H9 (cell line): Measurements from ENCODE around the gene CEP55. TPM values are rescaled to one million over a fixed set of nuclear protein-coding genes. Genes with fewer than 3 reads are reported as not detected.

ENCODE experiments used
- DNase-seq: peaks from one replicate; pipeline ENCODE4 v3.0.0-alpha.2; 2017
- H2AFZ ChIP-seq: one replicate; pipeline ENCODE4 v1.6.1; 2013; ENCODE audit warnings: mild to moderate bottlenecking, low read length, control low read depth, moderate library complexity
- H2AK5ac ChIP-seq: 2 replicates; pipeline ENCODE4 v1.6.1; 2013; ENCODE audit warnings: low read length, control low read depth, mixed read lengths; ENCODE audit not compliant: insufficient read length
- H2BK120ac ChIP-seq: one replicate; pipeline ENCODE4 v1.6.1; 2013; ENCODE audit warnings: low read depth, mild to moderate bottlenecking, low read length, control low read depth, inconsistent platforms; ENCODE audit not compliant: poor library complexity, severe bottlenecking
- H2BK12ac ChIP-seq: 2 replicates; pipeline ENCODE4 v1.6.1; 2013; ENCODE audit warnings: low read length, control low read depth, mixed read lengths, low read depth; ENCODE audit not compliant: insufficient read length
- H2BK15ac ChIP-seq: 2 replicates; pipeline ENCODE4 v1.6.1; 2013; ENCODE audit warnings: low read depth, low read length, control low read depth
- H2BK20ac ChIP-seq: one replicate; pipeline ENCODE4 v1.6.1; 2013; ENCODE audit warnings: low read depth, mild to moderate bottlenecking, low read length, control low read depth, inconsistent platforms; ENCODE audit not compliant: poor library complexity, severe bottlenecking
- H2BK5ac ChIP-seq: 2 replicates; pipeline ENCODE4 v1.6.1; 2013; ENCODE audit warnings: low read length, control low read depth, mixed read lengths; ENCODE audit not compliant: insufficient read length
- H3K14ac ChIP-seq: 2 replicates; pipeline ENCODE4 v1.6.1; 2013; ENCODE audit warnings: low read length, control low read depth; ENCODE audit not compliant: insufficient read depth
- H3K18ac ChIP-seq: 2 replicates; pipeline ENCODE4 v1.6.1; 2013; ENCODE audit warnings: low read depth, mild to moderate bottlenecking, mixed read lengths, low read length, control low read depth; ENCODE audit not compliant: insufficient read length
- H3K23ac ChIP-seq: 2 replicates; pipeline ENCODE4 v1.6.1; 2013; ENCODE audit warnings: low read length, control low read depth, mixed read lengths, low read depth; ENCODE audit not compliant: insufficient read length
- H3K23me2 ChIP-seq: 2 replicates; pipeline ENCODE4 v1.6.1; 2013; ENCODE audit warnings: low read depth, mild to moderate bottlenecking, mixed read lengths, low read length, control low read depth; ENCODE audit not compliant: insufficient read length, poor library complexity, severe bottlenecking
- H3K27ac ChIP-seq: 2 replicates; pipeline ENCODE4 v1.5.1; 2013; ENCODE audit warnings: low read length, control low read depth, mixed read lengths, low read depth; ENCODE audit not compliant: insufficient read length
- H3K27me3 ChIP-seq: 2 replicates; pipeline ENCODE4 v1.6.1; 2013; ENCODE audit warnings: low read length, control low read depth, inconsistent platforms; ENCODE audit not compliant: insufficient read depth
- H3K4ac ChIP-seq: 2 replicates; pipeline ENCODE4 v1.6.1; 2013; ENCODE audit warnings: low read depth, mild to moderate bottlenecking, control low read depth, inconsistent platforms, low read length, moderate library complexity
- H3K4me1 ChIP-seq: 2 replicates; pipeline ENCODE4 v1.6.1; 2013; ENCODE audit warnings: low read length, control low read depth, inconsistent platforms; ENCODE audit not compliant: insufficient read depth
- H3K4me2 ChIP-seq: 2 replicates; pipeline ENCODE4 v1.6.1; 2013; ENCODE audit warnings: low read length, control low read depth, mixed read lengths; ENCODE audit not compliant: insufficient read length, insufficient read depth
- H3K56ac ChIP-seq: 2 replicates; pipeline ENCODE4 v1.6.1; 2013; ENCODE audit warnings: low read depth, mild to moderate bottlenecking, mixed read lengths, low read length, control low read depth; ENCODE audit not compliant: insufficient read length
- H3K79me1 ChIP-seq: 2 replicates; pipeline ENCODE4 v1.6.1; 2013; ENCODE audit warnings: low read depth, mild to moderate bottlenecking, moderate library complexity, low read length, control low read depth, inconsistent platforms; ENCODE audit not compliant: insufficient read depth, poor library complexity, severe bottlenecking
- H3K79me2 ChIP-seq: 2 replicates; pipeline ENCODE4 v1.6.1; 2013; ENCODE audit warnings: low read length, control low read depth, inconsistent platforms; ENCODE audit not compliant: insufficient read depth
- H3K9ac ChIP-seq: 2 replicates; pipeline ENCODE4 v1.6.1; 2013; ENCODE audit warnings: low read length, control low read depth, mixed read lengths; ENCODE audit not compliant: insufficient read length; ENCODE audit errors: extremely low read depth
- H3K9me3 ChIP-seq: one replicate; pipeline ENCODE4 v1.6.1; 2013; ENCODE audit warnings: low read depth, low read length, inconsistent platforms; ENCODE audit not compliant: control insufficient read depth
- H3T11ph ChIP-seq: one replicate; pipeline ENCODE4 v1.6.1; 2013; ENCODE audit warnings: mild to moderate bottlenecking, low read length, control low read depth, inconsistent platforms
- H4K20me1 ChIP-seq: one replicate; pipeline ENCODE4 v1.6.1; 2013; ENCODE audit not compliant: control insufficient read depth, insufficient read length, insufficient read depth
- H4K5ac ChIP-seq: 2 replicates; pipeline ENCODE4 v1.6.1; 2013; ENCODE audit warnings: low read depth, mild to moderate bottlenecking, mixed read lengths, low read length, control low read depth; ENCODE audit not compliant: insufficient read length
- H4K8ac ChIP-seq: replicated peaks from 2 replicates; pipeline ENCODE4 v1.6.1; 2013; ENCODE audit warnings: low read length, control low read depth, mixed read lengths, low read depth; ENCODE audit not compliant: insufficient read length
- H4K91ac ChIP-seq: 2 replicates; pipeline ENCODE4 v1.6.1; 2013; ENCODE audit warnings: low read depth, mild to moderate bottlenecking, moderate library complexity, mixed read lengths, low read length, control low read depth; ENCODE audit not compliant: insufficient read length
- H3K27ac Mint-ChIP-seq, 3 experiments: 2 replicates in 2 of 3; 3 replicates in 1 of 3; pipeline ENCODE4 v1.8.0; 2020 to 2021; ENCODE audit warnings: mixed read lengths in 3 of 3, mild to moderate bottlenecking in 1 of 3, moderate library complexity in 1 of 3
- H3K27me3 Mint-ChIP-seq: 2 replicates; pipeline ENCODE4 v1.8.0; 2021; ENCODE audit warnings: low read depth, mild to moderate bottlenecking, moderate library complexity, mixed read lengths
- H3K36me3 Mint-ChIP-seq, 3 experiments: 2 replicates in 2 of 3; 3 replicates in 1 of 3; pipeline ENCODE4 v1.8.0; 2020 to 2021; ENCODE audit warnings: low read depth in 3 of 3, mixed read lengths in 3 of 3; ENCODE audit not compliant: insufficient read depth in 1 of 3
- H3K4me1 Mint-ChIP-seq, 2 experiments: 2 replicates each; pipeline ENCODE4 v1.8.0; 2020; ENCODE audit warnings: mixed read lengths in 2 of 2
- H3K4me3 Mint-ChIP-seq, 2 experiments: 2 replicates in 1 of 2; 3 replicates in 1 of 2; pipeline ENCODE4 v1.8.0; 2020 to 2021; ENCODE audit warnings: mild to moderate bottlenecking in 2 of 2, mixed read lengths in 2 of 2, moderate library complexity in 1 of 2
- H3K9me3 Mint-ChIP-seq, 2 experiments: 2 replicates in 1 of 2; 3 replicates in 1 of 2; pipeline ENCODE4 v1.8.0; 2020; ENCODE audit warnings: mild to moderate bottlenecking in 2 of 2, mixed read lengths in 2 of 2, moderate library complexity in 1 of 2
- WGBS: extraction: QIAGEN DNeasy Blood & Tissue Kit; methylation state at CpG from one replicate; pipeline ENCODE4 v1.1.7; 2013; ENCODE audit warnings: missing lambda C conversion rate, low lambda C conversion rate, mixed read lengths; ENCODE audit not compliant: insufficient read length; ENCODE audit errors: extremely low coverage; 5-methylcytosine and 5-hydroxymethylcytosine counted together
- total RNA-seq: library from RNA; stranded (reverse); gene quantifications from 2 replicates; pipeline ENCODE4 v1.2.1, GENCODE V29; 2021
- TF ChIP-seq, protein P1 (sequence below): fragments of 200-600 bp; sonication (generic); conservative IDR thresholded peaks from 3 replicates; pipeline ENCODE4 v1.8.0; 2021; ENCODE audit warnings: antibody characterized with exemption, mild to moderate bottlenecking

CEP55 gene
- total RNA-seq, 1 experiment from 2014 or later, result 17.8 TPM

GRCh38 chr10:93577565-93577964 is 81.2 kb downstream of the CEP55 start:
- DNase-seq, result no peak
- H2BK12ac ChIP-seq, result no peak overlapping the region
- no peaks in the 10 kb centered on the region for H3K23me2 ChIP-seq
- H3K4me2 ChIP-seq, result no peak overlapping the region
- H2BK120ac ChIP-seq, result no peak overlapping the region
- H2BK20ac ChIP-seq, result no peak overlapping the region
- no peaks in the 10 kb centered on the region for H3K27me3 ChIP-seq
- TF ChIP-seq, protein P1, sequence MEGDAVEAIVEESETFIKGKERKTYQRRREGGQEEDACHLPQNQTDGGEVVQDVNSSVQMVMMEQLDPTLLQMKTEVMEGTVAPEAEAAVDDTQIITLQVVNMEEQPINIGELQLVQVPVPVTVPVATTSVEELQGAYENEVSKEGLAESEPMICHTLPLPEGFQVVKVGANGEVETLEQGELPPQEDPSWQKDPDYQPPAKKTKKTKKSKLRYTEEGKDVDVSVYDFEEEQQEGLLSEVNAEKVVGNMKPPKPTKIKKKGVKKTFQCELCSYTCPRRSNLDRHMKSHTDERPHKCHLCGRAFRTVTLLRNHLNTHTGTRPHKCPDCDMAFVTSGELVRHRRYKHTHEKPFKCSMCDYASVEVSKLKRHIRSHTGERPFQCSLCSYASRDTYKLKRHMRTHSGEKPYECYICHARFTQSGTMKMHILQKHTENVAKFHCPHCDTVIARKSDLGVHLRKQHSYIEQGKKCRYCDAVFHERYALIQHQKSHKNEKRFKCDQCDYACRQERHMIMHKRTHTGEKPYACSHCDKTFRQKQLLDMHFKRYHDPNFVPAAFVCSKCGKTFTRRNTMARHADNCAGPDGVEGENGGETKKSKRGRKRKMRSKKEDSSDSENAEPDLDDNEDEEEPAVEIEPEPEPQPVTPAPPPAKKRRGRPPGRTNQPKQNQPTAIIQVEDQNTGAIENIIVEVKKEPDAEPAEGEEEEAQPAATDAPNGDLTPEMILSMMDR, result no peak
- H4K5ac ChIP-seq, result no peak overlapping the region
- H3K23ac ChIP-seq, result no peak overlapping the region
- Mint-ChIP-seq H3K36me3 (no peaks in the 10 kb centered on the region), H3K4me1 (peaks cover 0 to 3% of the 10 kb centered on the region in 2 experiments; a peak in 1 of 4 replicates), H3K27me3 (peaks cover 26% of the 10 kb centered on the region), H3K27ac (no peak overlapping the region), H3K9me3 (no peaks in the 10 kb centered on the region), H3K4me3 (no peak overlapping the region)
- H2BK5ac ChIP-seq, result no peak overlapping the region
- no peak overlapping the region for H3K27ac ChIP-seq
- H3K56ac ChIP-seq, result no peak overlapping the region
- H3K4ac ChIP-seq, result no peak overlapping the region
- no peak overlapping the region for H4K91ac ChIP-seq
- WGBS, result no CpG with 5 or more reads among the region's 3 CpGs
- H2AK5ac ChIP-seq, result no peak overlapping the region
- no peak overlapping the region for H2BK15ac ChIP-seq
- no peaks in the 10 kb centered on the region for H3K79me2 ChIP-seq
- no peak overlapping the region for H3K14ac ChIP-seq
- no peaks in the 10 kb centered on the region for H4K20me1 ChIP-seq
- H3K9ac ChIP-seq, result no peak overlapping the region
- no peaks in the 10 kb centered on the region for H3K79me1 ChIP-seq
- H4K8ac ChIP-seq, result no peak overlapping the region
- no peak overlapping the region for H3K18ac ChIP-seq
- no peaks in the 10 kb centered on the region for H3K4me1 ChIP-seq
- no peak overlapping the region for H2AFZ ChIP-seq
- H3T11ph ChIP-seq, result no peak overlapping the region
- no peaks in the 10 kb centered on the region for H3K9me3 ChIP-seq

Other genes starting within 250 kb of the CEP55 start
- gene MYOF, start 14.3 kb upstream of the CEP55 start, total RNA-seq, result 2.7 and 2.8 TPM in 2 replicates
- gene FFAR4, start 70.1 kb downstream of the CEP55 start, total RNA-seq, result not detected in 2 replicates
- gene RBP4, start 104.6 kb downstream of the CEP55 start, total RNA-seq, result not detected in 2 replicates
- gene PDE6C, start 115.9 kb downstream of the CEP55 start, total RNA-seq, result not detected in 2 replicates
- 11.7 and 12.4 TPM in 2 replicates for gene FRA10AC1, start 206.0 kb downstream of the CEP55 start, total RNA-seq